Tibial nerve (tissue), 3 donors: ENCODE measurements around the gene SRPK1.

ENCODE experiments used
- CTCF ChIP-seq, 5 experiments: fragments of 200-600 bp in 3 of 5; fragments of 450-650 bp in 2 of 5; sonication (generic) in 3 of 5; IDR thresholded peaks; one replicate each; pipeline ENCODE4 v1.5.1; 2016 to 2019; ENCODE audit warnings: antibody characterized with exemption in 5 of 5, mild to moderate bottlenecking in 3 of 5, moderate library complexity in 2 of 5
- POLR2A ChIP-seq, 2 donors: fragments of 450-650 bp; IDR thresholded peaks; one replicate each; pipeline ENCODE4 v1.6.1; 2017; ENCODE audit warnings: antibody characterized with exemption in 2 of 2, mild to moderate bottlenecking in 2 of 2, moderate library complexity in 2 of 2

DNA sequence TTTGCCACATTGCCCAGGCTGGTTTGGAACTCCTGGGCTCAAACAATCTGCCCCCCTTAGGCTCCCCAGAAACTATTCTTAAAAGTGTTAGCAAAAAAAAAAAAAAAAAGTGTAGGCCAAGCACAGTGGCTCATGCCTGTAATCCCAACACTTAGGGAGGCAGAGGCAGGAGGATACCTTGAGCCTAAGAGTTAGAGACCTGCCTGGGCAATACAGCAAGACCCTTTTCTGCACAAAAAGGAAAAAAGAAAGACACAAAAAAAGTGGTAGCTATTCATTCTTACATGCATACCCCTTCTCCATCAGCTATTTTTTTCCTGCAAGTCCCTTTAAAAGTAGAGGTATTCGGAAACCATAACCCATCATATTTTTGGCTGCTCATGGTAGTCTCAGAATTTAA, 3.2 kb upstream of the SRPK1 start:
- no peak for TF ChIP-seq POLR2A (IDR thresholded peaks at IDR 0.05)
- no peak for TF ChIP-seq CTCF (IDR thresholded peaks at IDR 0.05)
